Nephron (organoid): ENCODE measurements around the gene ANKRD29.

Experiments used
- H3K27ac Mint-ChIP-seq, 3 experiments: 2 replicates each; pipeline ENCODE4 v1.8.0; 2020; ENCODE audit warnings: mixed read lengths in 3 of 3, mild to moderate bottlenecking in 2 of 3, moderate library complexity in 1 of 3
- H3K27me3 Mint-ChIP-seq: 2 replicates; pipeline ENCODE4 v1.8.0; 2021; ENCODE audit warnings: low read depth, mild to moderate bottlenecking, moderate library complexity, mixed read lengths
- H3K36me3 Mint-ChIP-seq: 2 replicates; pipeline ENCODE4 v1.8.0; 2020; ENCODE audit warnings: low read depth, mixed read lengths
- H3K4me1 Mint-ChIP-seq: 2 replicates; pipeline ENCODE4 v1.8.0; 2020; ENCODE audit warnings: mixed read lengths
- H3K4me3 Mint-ChIP-seq, 3 experiments: 2 replicates each; pipeline ENCODE4 v1.8.0; 2020; ENCODE audit warnings: mild to moderate bottlenecking in 3 of 3, mixed read lengths in 3 of 3, moderate library complexity in 2 of 3
- H3K9me3 Mint-ChIP-seq: 2 replicates; pipeline ENCODE4 v1.8.0; 2020; ENCODE audit warnings: mixed read lengths
- CTCF ChIP-seq, 3 experiments: fragments of 200-600 bp; sonication (generic); IDR thresholded peaks; one replicate each; pipeline ENCODE4 v1.5.0; 2021; ENCODE audit warnings: antibody characterized with exemption in 3 of 3; ENCODE audit not compliant: unreplicated experiment in 3 of 3

Gene ANKRD29

DNA sequence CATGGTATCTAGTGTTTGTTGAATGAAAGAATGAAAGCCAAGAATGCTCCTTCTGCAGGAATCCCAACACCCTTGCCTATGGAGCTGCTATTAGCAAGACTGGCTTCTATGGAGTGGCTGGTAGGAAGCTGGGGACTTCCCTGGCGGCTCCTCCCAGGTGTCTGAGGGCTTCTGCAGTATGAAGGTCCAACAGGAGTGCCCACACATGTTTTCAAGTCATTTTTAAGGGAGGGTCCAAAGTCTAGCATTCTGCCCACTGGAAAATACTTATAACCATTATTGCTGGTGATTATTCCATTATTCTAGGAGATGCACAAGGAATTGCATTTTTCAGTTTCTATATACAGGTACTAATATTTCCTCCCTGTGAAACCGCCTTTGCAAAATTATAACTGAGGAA lies 54.5 kb downstream of the ANKRD29 start:
- no peak overlapping the region for H3K4me3 Mint-ChIP-seq
- H3K27ac Mint-ChIP-seq = no peak overlapping the region
- H3K27me3 Mint-ChIP-seq = peaks cover 8% of the 10 kb centered on the region
- H3K9me3 Mint-ChIP-seq = no peaks in the 10 kb centered on the region
- no peaks in the 10 kb centered on the region for H3K4me1 Mint-ChIP-seq
- TF ChIP-seq CTCF (IDR thresholded peaks at IDR 0.05; ENCODE audit: unreplicated experiment in 3 of 3) = no peak
- no peaks in the 10 kb centered on the region for H3K36me3 Mint-ChIP-seq

DNA sequence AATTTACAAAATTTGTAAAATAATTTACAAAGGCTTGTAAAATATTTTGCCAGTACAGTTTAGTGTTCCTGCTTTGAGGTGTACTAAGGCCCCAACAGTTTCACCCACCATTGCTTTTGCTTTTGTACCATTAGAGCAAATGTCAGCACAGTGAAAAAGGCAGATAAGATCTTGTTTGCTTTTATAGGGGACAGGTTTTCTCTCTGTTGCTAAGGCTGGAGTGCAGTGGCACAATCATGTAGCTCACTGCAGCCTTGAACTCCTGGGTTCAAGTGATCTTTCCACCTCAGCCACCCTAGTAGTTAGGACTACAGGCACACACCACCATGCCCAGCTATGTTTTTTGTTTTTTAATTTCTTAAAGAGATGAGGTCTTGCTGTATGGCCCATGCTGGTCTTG lies 56.8 kb downstream of the ANKRD29 start:
- no peaks in the 10 kb centered on the region for H3K9me3 Mint-ChIP-seq
- H3K4me3 Mint-ChIP-seq = no peak overlapping the region
- H3K4me1 Mint-ChIP-seq = no peaks in the 10 kb centered on the region
- H3K36me3 Mint-ChIP-seq = no peaks in the 10 kb centered on the region
- peaks cover 8% of the 10 kb centered on the region for H3K27me3 Mint-ChIP-seq
- TF ChIP-seq CTCF (IDR thresholded peaks at IDR 0.05; ENCODE audit: unreplicated experiment in 3 of 3) = no peak
- no peak overlapping the region for H3K27ac Mint-ChIP-seq

DNA sequence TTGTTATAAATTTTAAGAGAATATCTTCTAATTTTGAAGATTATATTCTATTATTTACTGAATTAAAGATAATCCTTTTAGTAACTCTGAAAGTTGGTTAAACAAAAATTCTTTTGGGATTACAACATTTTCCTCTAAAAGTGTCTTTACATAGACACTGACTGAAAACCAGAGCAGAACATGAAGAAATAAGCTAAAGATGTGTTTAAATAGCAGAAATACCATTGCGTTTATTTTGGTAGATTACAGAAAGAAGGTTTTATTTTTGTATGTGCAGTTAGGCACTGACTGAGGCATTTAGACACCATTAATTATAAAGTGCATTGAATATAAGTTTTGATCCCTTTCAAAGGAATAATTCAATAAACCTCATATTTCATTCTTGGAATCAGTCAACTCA lies 62.9 kb downstream of the ANKRD29 start:
- Mint-ChIP-seq H3K36me3 (no peaks in the 10 kb centered on the region), H3K9me3 (no peaks in the 10 kb centered on the region), H3K4me3 (no peak overlapping the region), H3K27me3 (peaks cover 4% of the 10 kb centered on the region), H3K27ac (no peak overlapping the region), H3K4me1 (no peaks in the 10 kb centered on the region)
- no peak for TF ChIP-seq CTCF (IDR thresholded peaks at IDR 0.05; ENCODE audit: unreplicated experiment in 3 of 3)

GRCh38 chr18:23596183-23596582 lies 66.5 kb downstream of the ANKRD29 start:
- Mint-ChIP-seq H3K9me3 (no peaks in the 10 kb centered on the region), H3K27ac (no peak overlapping the region), H3K4me1 (no peaks in the 10 kb centered on the region), H3K27me3 (no peaks in the 10 kb centered on the region), H3K4me3 (no peak overlapping the region), H3K36me3 (no peaks in the 10 kb centered on the region)
- no peak for TF ChIP-seq CTCF (IDR thresholded peaks at IDR 0.05; ENCODE audit: unreplicated experiment in 3 of 3)

DNA sequence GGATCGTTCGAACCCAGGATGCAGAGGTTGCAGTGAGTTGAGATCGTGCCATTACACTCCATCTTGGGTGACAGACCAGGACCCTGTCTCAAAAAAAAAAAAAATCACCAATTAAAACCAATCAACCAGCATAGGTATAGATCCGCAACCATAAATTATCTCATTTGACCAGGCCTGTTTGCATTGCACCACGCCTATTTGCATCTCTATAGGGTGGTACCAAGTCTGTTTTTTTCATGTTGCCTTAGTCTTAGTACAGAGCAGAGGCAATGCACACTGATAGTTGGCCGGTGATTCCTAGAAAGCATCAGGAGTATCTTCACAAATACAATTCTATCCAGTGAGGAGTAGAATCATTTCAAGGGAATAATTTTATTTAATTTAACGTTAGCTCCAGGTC lies 67.1 kb downstream of the ANKRD29 start:
- Mint-ChIP-seq H3K36me3 (no peaks in the 10 kb centered on the region), H3K9me3 (no peaks in the 10 kb centered on the region), H3K4me1 (no peaks in the 10 kb centered on the region), H3K27ac (no peak overlapping the region), H3K27me3 (no peaks in the 10 kb centered on the region), H3K4me3 (no peak overlapping the region)
- no peak for TF ChIP-seq CTCF (IDR thresholded peaks at IDR 0.05; ENCODE audit: unreplicated experiment in 3 of 3)

DNA sequence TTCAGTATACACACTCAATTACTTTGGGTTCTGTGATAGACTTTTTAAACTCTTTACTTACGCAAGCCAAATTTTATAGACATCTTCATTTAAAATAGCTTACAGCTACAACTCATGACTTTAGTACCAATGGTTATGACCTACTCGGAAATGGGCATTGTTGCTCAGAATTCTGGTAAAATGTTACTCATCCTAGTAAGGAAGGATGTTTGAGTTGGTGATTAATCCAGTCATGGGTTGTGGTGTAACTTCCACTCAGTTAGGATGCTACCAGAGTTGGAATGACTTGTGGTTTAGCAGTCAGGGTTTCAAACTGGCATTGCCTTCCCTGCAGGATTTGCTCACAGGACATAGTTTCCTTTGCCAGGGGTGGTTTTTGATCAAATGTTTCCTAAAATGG lies 69.0 kb downstream of the ANKRD29 start:
- H3K4me1 Mint-ChIP-seq = no peaks in the 10 kb centered on the region
- H3K36me3 Mint-ChIP-seq = no peaks in the 10 kb centered on the region
- no peak overlapping the region for H3K4me3 Mint-ChIP-seq
- H3K27ac Mint-ChIP-seq = no peak overlapping the region
- peaks cover 7% of the 10 kb centered on the region for H3K27me3 Mint-ChIP-seq
- H3K9me3 Mint-ChIP-seq = no peaks in the 10 kb centered on the region
- no peak for TF ChIP-seq CTCF (IDR thresholded peaks at IDR 0.05; ENCODE audit: unreplicated experiment in 3 of 3)
